Astrocyte (in vitro differentiated cells and primary cell): ENCODE measurements around the gene PDE4A. TPM values are rescaled to one million over a fixed set of nuclear protein-coding genes. Genes with fewer than 3 reads are reported as not detected.

Experiments
- DNase-seq: peaks from one replicate; pipeline ENCODE4 v3.0.0-alpha.2; 2010; ENCODE audit warnings: low read depth
- FAIRE-seq: peaks from 2 replicates; lab custom pipeline; 2011; peaks lifted over from hg19 to GRCh38; lab: Jason Lieb, UNC
- H2AFZ ChIP-seq: 2 replicates; pipeline ENCODE4 v1.6.0; 2012; ENCODE audit warnings: low read depth, low read length, inconsistent platforms
- H3K27ac ChIP-seq: 2 replicates; pipeline ENCODE4 v1.5.1; 2011; ENCODE audit warnings: low read depth, low read length, inconsistent platforms
- H3K27me3 ChIP-seq: 2 replicates; pipeline ENCODE4 v1.6.0; 2011; ENCODE audit warnings: low read length, inconsistent platforms; ENCODE audit not compliant: insufficient read depth
- H3K36me3 ChIP-seq: 2 replicates; pipeline ENCODE4 v1.5.1; 2011; ENCODE audit warnings: low read length, inconsistent platforms; ENCODE audit not compliant: insufficient read depth
- H3K4me1 ChIP-seq: 2 replicates; pipeline ENCODE4 v1.5.1; 2011; ENCODE audit warnings: low read length, inconsistent platforms; ENCODE audit not compliant: insufficient read depth
- H3K4me2 ChIP-seq: 2 replicates; pipeline ENCODE4 v1.6.0; 2012; ENCODE audit warnings: low read length, inconsistent platforms
- H3K4me3 ChIP-seq: 2 replicates; pipeline ENCODE4 v1.5.1; 2011; ENCODE audit warnings: low read depth, mild to moderate bottlenecking, low read length, inconsistent platforms; ENCODE audit not compliant: insufficient read depth
- H3K79me2 ChIP-seq: 2 replicates; pipeline ENCODE4 v1.6.0; 2012; ENCODE audit warnings: mild to moderate bottlenecking, low read length, inconsistent platforms; ENCODE audit not compliant: insufficient read depth
- H3K9ac ChIP-seq: 2 replicates; pipeline ENCODE4 v1.6.0; 2012; ENCODE audit warnings: mild to moderate bottlenecking, low read length, inconsistent platforms
- H3K9me3 ChIP-seq: 2 replicates; pipeline ENCODE4 v1.5.1; 2012; ENCODE audit warnings: low read depth, mild to moderate bottlenecking, low read length, inconsistent platforms; ENCODE audit not compliant: insufficient read depth
- H4K20me1 ChIP-seq: 2 replicates; pipeline ENCODE4 v1.6.0; 2012; ENCODE audit warnings: low read length, inconsistent platforms; ENCODE audit not compliant: insufficient read depth
- H3K27ac Mint-ChIP-seq: one replicate; pipeline ENCODE4 v1.8.0; 2021; ENCODE audit warnings: mild to moderate bottlenecking, mixed read lengths; ENCODE audit not compliant: unreplicated experiment
- H3K27me3 Mint-ChIP-seq: one replicate; pipeline ENCODE4 v1.8.0; 2021; ENCODE audit warnings: low read depth, mixed read lengths; ENCODE audit not compliant: unreplicated experiment
- H3K36me3 Mint-ChIP-seq: one replicate; pipeline ENCODE4 v1.8.0; 2021; ENCODE audit warnings: low read depth, mixed read lengths; ENCODE audit not compliant: unreplicated experiment
- H3K4me1 Mint-ChIP-seq: one replicate; pipeline ENCODE4 v1.8.0; 2021; ENCODE audit warnings: low read depth, mixed read lengths; ENCODE audit not compliant: unreplicated experiment
- H3K4me3 Mint-ChIP-seq: one replicate; pipeline ENCODE4 v1.8.0; 2021; ENCODE audit warnings: mild to moderate bottlenecking, moderate library complexity, mixed read lengths; ENCODE audit not compliant: unreplicated experiment
- H3K9me3 Mint-ChIP-seq: one replicate; pipeline ENCODE4 v1.8.0; 2021; ENCODE audit warnings: mild to moderate bottlenecking, mixed read lengths; ENCODE audit not compliant: unreplicated experiment
- CTCF ChIP-seq: IDR thresholded peaks from 2 replicates; pipeline ENCODE4 v1.5.1; 2011; ENCODE audit warnings: low read depth, mild to moderate bottlenecking, inconsistent platforms, low read length, moderate library complexity; ENCODE audit not compliant: insufficient read depth
- EZH2 ChIP-seq: IDR thresholded peaks from 2 replicates; pipeline ENCODE4 v1.6.1; 2012; ENCODE audit warnings: mild to moderate bottlenecking, low read length, inconsistent platforms; ENCODE audit not compliant: insufficient read depth
- total RNA-seq: library from RNA; stranded (reverse); gene quantifications from 2 replicates; pipeline ENCODE4 v1.2.1, GENCODE V29; 2021

PDE4A gene
- total RNA-seq, 1 donor from 2014 or later: 3.2 TPM

- no peaks in the 10 kb centered on the region for H3K9me3 ChIP-seq
- Mint-ChIP-seq H3K36me3 (no peaks in the 10 kb centered on the region), H3K27ac (no peak overlapping the region), H3K4me1 (no peaks in the 10 kb centered on the region), H3K4me3 (no peak overlapping the region), H3K27me3 (peaks cover 3% of the 10 kb centered on the region), H3K9me3 (no peaks in the 10 kb centered on the region)
- H3K4me3 ChIP-seq: no peak overlapping the region
- TF ChIP-seq EZH2 (no peak), CTCF (no peak)
- FAIRE-seq (no peak), DNase-seq (no peak)
- H3K4me1 ChIP-seq: no peaks in the 10 kb centered on the region
- no peak overlapping the region for H3K27ac ChIP-seq
- no peak overlapping the region for H2AFZ ChIP-seq
- H4K20me1 ChIP-seq: no peaks in the 10 kb centered on the region
- no peak overlapping the region for H3K4me2 ChIP-seq
- no peak overlapping the region for H3K9ac ChIP-seq
- H3K27me3 ChIP-seq: no peaks in the 10 kb centered on the region
- no peaks in the 10 kb centered on the region for H3K79me2 ChIP-seq
- no peaks in the 10 kb centered on the region for H3K36me3 ChIP-seq
Observed at GRCh38 chr19:10439588-10439987, 19.2 kb downstream of the PDE4A start.

GRCh38 chr19:10442698-10443097 is 22.4 kb downstream of the PDE4A start:
- H2AFZ ChIP-seq: no peak overlapping the region
- DNase-seq: no peak
- Mint-ChIP-seq H3K4me1 (no peaks in the 10 kb centered on the region), H3K27ac (no peak overlapping the region), H3K27me3 (peaks cover 8% of the 10 kb centered on the region), H3K9me3 (no peaks in the 10 kb centered on the region), H3K4me3 (no peak overlapping the region), H3K36me3 (peaks cover 1% of the 10 kb centered on the region)
- no peaks in the 10 kb centered on the region for H3K27me3 ChIP-seq
- H4K20me1 ChIP-seq: no peaks in the 10 kb centered on the region
- no peaks in the 10 kb centered on the region for H3K79me2 ChIP-seq
- H3K4me1 ChIP-seq: no peaks in the 10 kb centered on the region
- H3K4me3 ChIP-seq: no peak overlapping the region
- H3K4me2 ChIP-seq: no peak overlapping the region
- H3K27ac ChIP-seq: no peak overlapping the region
- no peak overlapping the region for H3K9ac ChIP-seq
- no peaks in the 10 kb centered on the region for H3K9me3 ChIP-seq
- H3K36me3 ChIP-seq: no peaks in the 10 kb centered on the region
- TF ChIP-seq CTCF: no peak
- no peak for TF ChIP-seq EZH2
- no peak for FAIRE-seq

GRCh38 chr19:10449037-10449436 is 28.7 kb downstream of the PDE4A start:
- H3K4me2 ChIP-seq: no peak overlapping the region
- Mint-ChIP-seq H3K4me3 (no peak overlapping the region), H3K27ac (no peak overlapping the region), H3K4me1 (peaks cover 3% of the 10 kb centered on the region), H3K36me3 (peaks cover 3% of the 10 kb centered on the region), H3K27me3 (peaks cover 26% of the 10 kb centered on the region), H3K9me3 (no peaks in the 10 kb centered on the region)
- no peak overlapping the region for H3K9ac ChIP-seq
- H3K4me1 ChIP-seq: no peaks in the 10 kb centered on the region
- H3K36me3 ChIP-seq: no peaks in the 10 kb centered on the region
- FAIRE-seq (no peak), DNase-seq (no peak)
- no peak overlapping the region for H3K27ac ChIP-seq
- H2AFZ ChIP-seq: no peak overlapping the region
- no peaks in the 10 kb centered on the region for H3K79me2 ChIP-seq
- H4K20me1 ChIP-seq: peaks cover 18% of the 10 kb centered on the region
- TF ChIP-seq EZH2 (no peak), CTCF (no peak)
- H3K9me3 ChIP-seq: no peaks in the 10 kb centered on the region
- no peaks in the 10 kb centered on the region for H3K27me3 ChIP-seq
- no peak overlapping the region for H3K4me3 ChIP-seq
